Measurements from ENCODE around the gene C10orf120.

The C10orf120 gene

GRCh38 chr10:122671355-122671754 lies 28.3 kb downstream of the C10orf120 start:
- ChIA-PET POLR2A (ENCODE audit: low non-redundant PET) (no interaction called here), CTCF (no interaction called here)
- DNase-seq (ENCODE audit: low spot score): no peak
- H3K27ac ChIP-seq: no peak overlapping the region
- TF ChIP-seq CTCF (conservative IDR thresholded peaks at IDR 0.05; ENCODE audit: low read depth): no peak

- POLR2A ChIA-PET (ENCODE audit: low non-redundant PET): no interaction called here
- H3K27ac ChIP-seq: no peak overlapping the region
- CTCF ChIA-PET: interaction anchor here (0.5 to 0.8 kb wide), 2 partner anchors 29 to 283 kb away, joined by 3 read pairs; no protein-coding TSS in a partner anchor
- DNase-seq (ENCODE audit: low spot score): no peak
- no peak for TF ChIP-seq CTCF (conservative IDR thresholded peaks at IDR 0.05; ENCODE audit: low read depth)
Observed at GRCh38 chr10:122669842-122670241, 29.8 kb downstream of the C10orf120 start.

GRCh38 chr10:122669045-122669444 lies 30.6 kb downstream of the C10orf120 start:
- POLR2A ChIA-PET (ENCODE audit: low non-redundant PET): no interaction called here
- DNase-seq (ENCODE audit: low spot score): no peak
- H3K27ac ChIP-seq: no peak overlapping the region
- CTCF ChIA-PET: no interaction called here
- TF ChIP-seq CTCF (conservative IDR thresholded peaks at IDR 0.05; ENCODE audit: low read depth): no peak

GRCh38 chr10:122665946-122666345 lies 33.7 kb downstream of the C10orf120 start:
- no peak for DNase-seq (ENCODE audit: low spot score)
- ChIA-PET CTCF (interaction anchor here (0.5 kb wide), 1 partner anchor 101 kb away, joined by 3 read pairs; no protein-coding TSS in a partner anchor), POLR2A (ENCODE audit: low non-redundant PET) (no interaction called here)
- H3K27ac ChIP-seq: no peak overlapping the region
- TF ChIP-seq CTCF (conservative IDR thresholded peaks at IDR 0.05; ENCODE audit: low read depth): no peak

- TF ChIP-seq CTCF (conservative IDR thresholded peaks at IDR 0.05; ENCODE audit: low read depth): no peak
- no peak for DNase-seq (ENCODE audit: low spot score)
- no peak overlapping the region for H3K27ac ChIP-seq
- ChIA-PET CTCF (no interaction called here), POLR2A (ENCODE audit: low non-redundant PET) (no interaction called here)
Observed at GRCh38 chr10:122665329-122665860, 34.3 kb downstream of the C10orf120 start.

GRCh38 chr10:122664501-122664900 lies 35.1 kb downstream of the C10orf120 start:
- no peak for DNase-seq (ENCODE audit: low spot score)
- TF ChIP-seq CTCF (conservative IDR thresholded peaks at IDR 0.05; ENCODE audit: low read depth): no peak
- H3K27ac ChIP-seq: no peak overlapping the region
- ChIA-PET CTCF (interaction anchor here (0.6 kb wide), 1 partner anchor 98 kb away, joined by 3 read pairs; no protein-coding TSS in a partner anchor), POLR2A (ENCODE audit: low non-redundant PET) (no interaction called here)

All from RWPE1 (cell line).